GM19099 (cell line): ENCODE data around the gene SUGCT.

Experiments
- POLR2A ChIP-seq: IDR thresholded peaks from 3 replicates; pipeline ENCODE4 v1.6.1; 2011; ENCODE audit warnings: low read depth; ENCODE audit not compliant: insufficient read length; ENCODE audit errors: extremely low read depth

The SUGCT gene

DNA sequence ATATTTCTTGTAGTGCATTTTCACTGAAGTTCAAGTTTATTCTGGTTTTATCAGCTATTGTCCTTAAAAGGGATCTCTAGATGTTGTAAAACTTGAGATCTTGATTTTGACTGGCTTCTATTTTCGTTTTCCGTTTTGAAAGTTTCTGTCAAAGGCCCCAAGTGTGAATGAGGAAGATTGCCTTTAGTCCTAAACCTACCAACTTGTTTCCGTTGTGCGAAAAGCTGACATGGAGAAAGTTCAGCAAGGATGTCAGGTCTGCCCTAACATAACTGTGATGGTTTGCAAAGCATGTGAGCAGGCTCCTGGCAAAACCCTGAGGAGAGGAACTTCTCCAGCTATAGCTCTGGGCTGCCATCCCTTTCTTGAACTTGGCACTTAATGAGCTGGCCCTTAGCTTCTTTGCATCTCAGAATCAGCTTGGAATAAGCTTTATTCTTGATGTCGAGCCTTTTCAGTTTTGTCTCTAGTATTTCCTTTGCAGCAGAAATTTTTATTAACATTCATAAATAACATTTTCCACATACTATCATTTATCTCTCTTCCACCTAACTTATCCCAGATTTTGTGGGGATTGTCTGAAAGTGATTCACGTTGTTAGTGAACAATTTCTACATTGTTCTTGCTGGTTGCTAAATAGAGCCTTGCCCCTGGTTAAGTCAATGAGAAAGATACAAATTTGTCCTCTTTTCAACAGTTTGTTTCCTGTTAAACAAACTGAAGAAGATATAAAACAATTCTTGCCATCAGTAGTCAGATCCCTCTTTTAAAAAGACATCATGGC lies 559.4 kb downstream of the SUGCT start:
- no peak for TF ChIP-seq POLR2A

DNA sequence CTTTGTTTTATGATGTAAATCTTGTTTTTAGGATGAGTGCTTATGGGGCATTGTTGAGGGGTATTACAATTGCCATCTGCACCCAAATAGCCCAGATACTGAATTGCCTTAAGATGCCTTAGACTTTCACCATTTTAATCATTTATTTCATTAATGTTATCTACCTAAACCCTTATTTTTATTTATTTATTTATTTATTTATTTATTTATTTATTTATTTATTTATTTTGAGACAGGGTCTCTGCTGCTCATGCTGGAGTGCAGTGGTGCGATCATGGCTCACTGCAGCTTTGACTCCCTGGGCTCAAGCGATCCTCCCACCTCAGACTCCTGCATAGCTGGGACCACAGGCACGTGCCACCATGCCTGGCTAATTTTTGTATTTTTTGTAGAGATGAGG lies 560.2 kb downstream of the SUGCT start:
- TF ChIP-seq POLR2A = no peak

DNA sequence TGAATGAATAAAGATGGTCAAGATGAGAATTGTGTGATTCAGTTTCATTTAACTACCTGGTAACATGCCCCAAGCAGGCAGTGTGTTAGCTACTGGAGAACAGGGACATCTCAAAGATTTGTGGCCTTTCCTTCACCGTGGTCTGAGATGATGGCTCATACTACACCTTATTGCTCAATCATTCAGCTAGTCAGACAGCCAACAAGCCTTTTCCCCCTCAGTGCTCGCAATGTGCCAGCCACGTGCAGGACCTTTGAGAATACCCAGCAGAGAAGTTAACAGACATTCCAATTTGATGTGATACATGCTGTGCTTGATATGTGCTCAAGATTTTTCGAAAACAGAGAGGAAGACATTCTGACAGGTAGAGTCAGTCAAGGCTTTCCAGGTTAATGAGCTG lies 562.8 kb downstream of the SUGCT start:
- no peak for TF ChIP-seq POLR2A

DNA sequence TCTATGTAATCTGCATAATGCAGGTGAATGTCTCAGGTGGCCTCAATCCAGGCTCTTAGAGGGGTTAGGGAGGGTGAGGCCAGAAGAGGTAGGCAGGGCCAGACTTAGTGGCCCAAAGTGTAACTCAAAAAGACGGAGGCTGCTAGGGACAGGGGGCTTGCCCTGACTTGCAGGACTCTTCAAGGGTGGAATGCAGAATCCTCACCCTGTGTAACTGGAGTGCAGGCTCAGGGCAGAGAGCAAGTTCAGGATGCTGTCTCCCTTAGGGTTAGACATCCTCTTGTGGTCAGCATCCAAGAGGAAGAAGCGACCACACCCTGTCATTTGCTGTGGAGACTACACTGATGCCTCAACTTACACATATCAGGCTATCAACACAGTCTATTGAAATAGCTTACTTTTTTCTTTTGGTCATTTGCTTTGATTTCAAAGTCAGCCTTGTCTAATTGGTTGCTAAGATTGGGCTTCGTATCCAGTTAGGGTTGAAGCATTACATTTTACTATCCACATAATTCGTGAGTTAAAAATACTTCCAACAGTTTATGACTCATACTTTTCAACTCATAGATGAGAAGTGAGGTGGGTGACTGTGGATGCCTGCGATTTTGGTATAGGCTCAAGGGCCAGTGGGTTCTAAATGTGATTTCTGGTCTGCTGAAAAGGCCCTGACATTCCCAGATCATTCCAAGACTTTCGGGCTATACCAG lies 563.6 kb downstream of the SUGCT start:
- TF ChIP-seq POLR2A = no peak

DNA sequence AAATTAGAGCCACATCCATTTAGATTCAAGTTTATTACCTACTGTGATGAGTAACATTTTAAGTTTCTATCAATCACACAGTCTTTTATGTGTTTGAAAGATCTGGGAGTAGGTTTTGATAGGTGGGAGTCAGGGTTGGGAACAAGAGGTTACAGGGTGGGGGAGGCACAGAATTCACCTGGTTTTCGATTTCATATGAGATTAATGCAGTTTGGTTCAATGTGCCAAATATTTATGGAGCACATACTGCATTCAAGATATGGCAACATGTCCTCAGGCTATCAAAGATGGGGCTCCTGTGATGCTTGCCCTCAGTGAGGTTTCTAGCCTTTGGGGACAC lies 564.1 kb downstream of the SUGCT start:
- no peak for TF ChIP-seq POLR2A

DNA sequence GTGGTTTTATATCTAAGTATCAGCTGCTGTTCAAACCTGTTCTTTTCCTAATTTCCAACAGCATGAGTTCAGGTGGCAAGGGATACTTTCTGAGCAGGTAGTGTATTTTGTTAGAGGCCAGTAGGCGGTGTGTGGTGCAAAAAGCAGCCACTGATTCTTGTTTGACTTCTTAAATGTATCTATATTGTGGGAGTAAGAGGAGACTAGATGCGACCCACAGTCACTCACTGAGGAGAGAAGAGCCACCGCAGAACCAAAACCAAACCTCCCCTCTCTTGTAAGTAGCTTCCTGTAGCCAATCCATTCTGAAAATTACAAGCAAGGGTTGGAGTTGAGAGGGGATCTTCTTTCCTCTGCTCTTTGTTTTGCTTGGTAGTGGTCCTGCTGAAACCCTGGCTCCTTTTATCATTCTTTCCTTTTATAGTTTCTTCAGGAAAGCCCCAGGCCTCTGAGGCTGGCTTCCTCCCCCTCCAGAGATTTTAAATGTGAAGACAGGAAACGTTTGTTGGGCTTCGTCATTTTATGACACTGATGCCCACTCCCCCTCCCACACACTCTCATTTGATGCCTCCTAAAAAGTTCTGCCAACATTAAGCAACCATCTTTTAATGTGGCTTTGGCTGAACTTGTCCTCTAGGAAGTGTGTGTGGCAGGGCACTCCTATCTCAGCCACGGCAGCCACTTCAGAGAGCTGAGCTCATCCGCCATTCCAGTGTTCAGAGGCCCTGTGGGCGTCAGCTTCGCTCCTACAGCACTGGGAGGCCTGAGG lies 566.0 kb downstream of the SUGCT start:
- TF ChIP-seq POLR2A = no peak

DNA sequence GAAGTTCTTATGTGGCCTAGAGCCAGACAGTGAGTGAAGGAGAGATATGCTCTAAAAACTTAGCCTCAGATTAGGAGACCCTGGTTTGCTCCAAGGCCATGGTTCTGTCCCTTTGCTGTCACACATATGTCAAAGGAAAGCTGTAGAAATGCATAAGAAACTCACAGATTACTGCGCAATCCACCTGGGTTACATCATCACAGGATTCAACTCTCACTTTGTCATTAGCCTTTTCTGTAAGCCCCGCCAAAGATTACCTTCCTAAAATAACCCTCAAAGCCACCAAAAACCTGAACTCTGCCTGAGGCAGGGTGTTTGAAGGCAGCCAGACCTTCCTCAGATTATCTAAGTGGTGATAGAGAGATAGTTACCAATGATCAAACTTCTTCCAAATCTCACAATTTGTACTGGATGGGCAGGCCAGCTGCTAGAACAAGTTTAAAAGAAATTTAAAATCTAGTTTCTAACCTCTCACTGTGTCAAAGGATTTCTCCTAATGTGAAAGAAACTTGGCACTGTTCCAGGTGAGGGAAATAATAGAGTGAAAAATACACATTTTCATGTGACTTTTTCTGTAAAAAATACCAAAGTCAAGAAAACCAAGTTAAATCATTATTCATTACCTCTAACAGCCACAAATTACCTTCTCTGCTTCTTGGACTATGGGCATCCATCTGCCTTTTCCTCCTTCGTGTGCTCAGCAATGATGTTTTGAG lies 567.2 kb downstream of the SUGCT start:
- TF ChIP-seq POLR2A = no peak

- TF ChIP-seq POLR2A = no peak
These were observed 569.4 kb downstream of the SUGCT start for GRCh38 chr7:40704172-40704571.

DNA sequence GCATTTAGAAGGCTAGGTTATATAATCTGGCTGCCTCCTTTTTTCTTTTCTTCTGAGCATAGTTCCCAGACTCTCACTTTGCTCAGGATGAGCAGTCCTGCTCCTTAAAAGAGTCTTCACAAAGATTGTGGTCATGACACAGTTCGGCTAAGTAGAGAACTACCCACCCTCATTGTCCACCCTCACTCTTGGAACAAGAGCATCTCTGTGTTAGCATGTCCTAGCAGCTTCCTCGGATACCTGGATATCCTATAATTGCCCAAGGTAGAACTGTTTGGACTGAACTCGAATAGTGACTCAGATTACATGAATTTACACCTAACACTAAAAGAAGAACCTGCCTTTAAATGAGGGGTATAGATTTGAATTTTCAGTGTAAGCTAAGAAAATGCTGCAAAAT lies 572.0 kb downstream of the SUGCT start:
- no peak for TF ChIP-seq POLR2A

DNA sequence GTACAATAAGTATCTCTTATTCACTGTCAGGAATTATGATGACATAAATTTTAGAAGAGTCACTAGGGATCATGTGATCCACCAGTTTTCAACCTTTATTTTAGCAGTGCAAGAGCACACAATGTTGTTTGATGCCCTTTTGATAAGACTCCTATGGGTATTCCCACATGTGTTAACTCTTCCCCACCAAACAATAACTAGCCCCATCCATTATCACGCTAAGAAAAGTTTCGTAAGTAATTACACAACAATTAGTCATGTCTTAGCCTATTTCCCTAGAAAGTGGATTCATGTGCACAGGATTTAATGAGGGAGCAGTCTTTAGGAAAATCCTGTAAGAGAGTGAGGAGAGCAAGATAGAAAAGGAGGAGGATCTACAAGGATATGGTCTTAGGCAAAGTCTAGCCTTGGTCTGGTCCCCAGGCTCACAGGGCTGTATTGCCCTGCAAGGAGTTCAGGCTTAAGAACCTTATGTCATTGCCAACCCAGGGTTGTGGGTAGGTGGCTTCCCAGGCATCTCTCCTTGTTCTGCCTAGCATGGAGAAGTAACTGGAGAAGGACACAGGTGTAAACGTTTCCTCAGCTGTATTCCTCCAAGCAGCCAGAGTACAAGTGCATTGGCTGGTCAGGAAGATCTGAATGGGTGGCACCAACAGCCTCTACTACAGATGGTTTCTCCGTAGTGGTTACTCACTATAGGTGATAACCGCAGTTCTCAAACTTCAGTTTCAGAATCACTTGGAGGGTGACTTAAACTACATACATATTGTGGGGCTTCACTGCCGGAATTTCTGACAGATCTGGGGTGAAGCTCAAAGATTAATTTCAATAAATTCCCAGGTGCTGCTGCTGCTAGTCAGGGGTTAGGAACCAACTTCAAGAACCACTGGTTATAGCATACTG lies 574.5 kb downstream of the SUGCT start:
- TF ChIP-seq POLR2A = no peak

- no peak for TF ChIP-seq POLR2A
These were observed 576.9 kb downstream of the SUGCT start for GRCh38 chr7:40711706-40712105.

- TF ChIP-seq POLR2A = no peak
These were observed 579.7 kb downstream of the SUGCT start for GRCh38 chr7:40714363-40715052.

- TF ChIP-seq POLR2A = no peak
These were observed 580.2 kb downstream of the SUGCT start for GRCh38 chr7:40715053-40715430.

DNA sequence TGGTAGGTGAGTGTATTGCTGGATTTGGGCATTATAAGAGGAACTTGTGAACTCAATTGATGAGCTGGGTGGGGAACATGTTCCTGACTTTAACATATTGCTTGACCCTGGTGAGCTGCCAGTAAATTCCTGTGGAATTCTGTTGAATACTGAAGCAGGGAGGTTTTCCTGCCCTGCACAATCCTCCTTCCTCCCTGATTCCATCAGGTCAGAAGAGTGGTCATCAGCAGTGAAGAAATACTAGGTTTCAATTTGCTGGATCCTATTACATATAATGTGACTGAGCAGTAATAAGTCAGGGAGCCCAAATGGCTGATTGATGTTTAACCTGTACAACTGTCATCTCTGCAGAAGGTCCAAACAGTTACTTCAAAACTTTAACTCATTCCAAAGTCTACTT lies 581.2 kb downstream of the SUGCT start:
- TF ChIP-seq POLR2A = no peak

GRCh38 chr7:40717242-40717641 lies 582.4 kb downstream of the SUGCT start:
- no peak for TF ChIP-seq POLR2A
